HG02571 (cell line): Measurements from ENCODE around the gene AKR1C1.
"Not testable (repeated sequence)": the region's sequence is repeated elsewhere in the genome, so short reads cannot be mapped to it uniquely, and the experiment has no call there.

Source experiments
- ATAC-seq: cut with Tn5 transposase; IDR thresholded peaks from one replicate; pipeline ENCODE4 v1.9.1; 2021; ENCODE audit warnings: mild to moderate bottlenecking, moderate library complexity; ENCODE audit not compliant: unreplicated experiment

Gene AKR1C1

GRCh38 chr10:4962876-4963814, at the start of gene AKR1C1:
Gene AKR1C1 (plus strand): TSS chr10:4963415. CDS start chr10:4963445, 30 bp downstream.
- ATAC-seq, result not testable (repeated sequence)

- no peak for ATAC-seq
Observed at GRCh38 chr10:4914213-4914850, 48.9 kb upstream of the AKR1C1 start.

- ATAC-seq, result no peak
Observed at GRCh38 chr10:4916086-4916716, 47.0 kb upstream of the AKR1C1 start.

- no peak for ATAC-seq
Observed at GRCh38 chr10:4918236-4918635, 45.0 kb upstream of the AKR1C1 start.

- ATAC-seq, result not testable (repeated sequence)
Observed at GRCh38 chr10:4924482-4924881, 38.7 kb upstream of the AKR1C1 start.

GRCh38 chr10:4926400-4926799, 36.8 kb upstream of the AKR1C1 start:
- ATAC-seq, result no peak

DNA sequence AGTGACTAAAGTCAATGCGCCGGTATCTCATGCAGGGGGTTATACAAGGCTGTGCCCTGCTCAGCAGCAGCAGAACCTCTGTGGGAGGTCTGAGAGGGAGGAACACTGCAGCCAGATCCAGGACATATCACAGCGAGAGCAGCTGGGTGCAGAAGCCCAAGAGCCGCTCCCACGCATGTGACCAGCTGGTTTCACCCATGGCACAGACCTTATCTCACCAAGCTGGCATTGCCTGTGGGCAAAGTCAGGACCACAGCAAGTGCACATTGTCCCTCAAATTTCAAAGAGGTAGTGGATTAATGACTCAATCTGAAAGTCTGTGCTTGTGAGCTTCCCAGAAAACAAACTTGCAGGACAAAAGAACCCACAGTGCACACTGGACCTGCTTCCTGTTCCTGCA, 31.6 kb upstream of the AKR1C1 start:
- no peak for ATAC-seq

- ATAC-seq, result no peak
Observed at GRCh38 chr10:4934391-4934987, 28.7 kb upstream of the AKR1C1 start.

GRCh38 chr10:4937346-4937745, 25.9 kb upstream of the AKR1C1 start:
- ATAC-seq, result no peak

GRCh38 chr10:4939224-4940072, 23.8 kb upstream of the AKR1C1 start:
- ATAC-seq, result no peak

GRCh38 chr10:4940073-4940428, 23.2 kb upstream of the AKR1C1 start:
- ATAC-seq, result not testable (repeated sequence)

GRCh38 chr10:4940909-4941308, 22.3 kb upstream of the AKR1C1 start:
- not testable (repeated sequence) for ATAC-seq

- ATAC-seq, result no peak
Observed at GRCh38 chr10:4941540-4942330, 21.5 kb upstream of the AKR1C1 start.

DNA sequence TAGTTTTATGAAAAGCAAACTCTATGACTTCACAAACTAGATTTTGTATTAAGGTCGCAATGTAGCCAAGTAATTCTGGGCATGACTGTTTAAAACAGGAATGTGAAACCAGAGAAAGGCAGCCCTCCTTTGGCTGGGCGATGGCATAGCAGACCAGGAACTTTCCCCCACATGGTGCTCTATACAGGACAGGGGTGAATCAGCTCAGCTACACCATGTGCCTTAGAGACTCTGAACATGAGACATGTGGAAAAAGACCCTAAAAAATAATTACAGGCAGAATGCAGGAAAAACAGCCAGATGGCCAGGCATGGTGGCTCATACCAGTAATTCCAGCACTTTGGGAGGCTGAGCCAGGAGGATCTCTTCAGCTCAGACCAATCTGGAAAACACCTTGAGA, 20.3 kb upstream of the AKR1C1 start:
- not testable (repeated sequence) for ATAC-seq

DNA sequence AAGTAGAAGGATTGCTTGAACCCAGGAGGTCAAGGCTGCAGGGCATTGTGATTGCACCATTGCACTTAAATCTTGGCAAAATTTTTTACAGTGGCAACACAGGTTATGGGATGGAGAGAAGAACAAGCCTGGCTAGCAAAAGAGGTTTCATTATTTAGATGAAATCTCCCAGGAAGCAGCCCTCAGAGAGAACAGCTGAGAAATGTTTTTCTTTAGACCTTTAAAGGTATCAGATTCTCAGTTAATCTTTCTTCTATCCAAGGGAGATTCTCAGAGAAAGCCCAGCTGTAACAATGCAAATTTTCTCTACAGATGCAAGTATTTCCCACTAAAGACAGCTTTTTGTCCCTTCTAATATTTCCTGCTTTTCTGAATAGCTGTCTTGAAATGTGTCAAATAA, 19.8 kb upstream of the AKR1C1 start:
- not testable (repeated sequence) for ATAC-seq

DNA sequence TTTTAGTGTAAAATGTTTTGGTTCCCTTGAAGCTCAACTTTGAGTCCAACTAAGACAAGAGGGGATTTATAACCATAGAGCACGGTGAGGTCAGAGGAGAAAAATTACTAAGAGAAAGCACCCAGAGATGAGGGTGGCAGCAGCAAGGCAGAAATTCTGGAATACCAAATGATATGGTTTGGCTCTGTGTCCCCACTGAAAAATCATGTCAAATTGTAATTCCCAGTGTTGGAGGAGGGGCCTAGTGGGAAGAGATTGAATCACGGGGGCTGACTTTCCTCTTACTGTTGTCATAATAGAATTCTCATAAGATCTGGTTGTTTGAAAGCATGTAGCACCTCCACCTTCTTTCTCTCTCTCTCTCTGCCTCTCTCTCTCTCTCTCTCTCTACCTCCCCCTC, 19.4 kb upstream of the AKR1C1 start:
- ATAC-seq, result no peak

DNA sequence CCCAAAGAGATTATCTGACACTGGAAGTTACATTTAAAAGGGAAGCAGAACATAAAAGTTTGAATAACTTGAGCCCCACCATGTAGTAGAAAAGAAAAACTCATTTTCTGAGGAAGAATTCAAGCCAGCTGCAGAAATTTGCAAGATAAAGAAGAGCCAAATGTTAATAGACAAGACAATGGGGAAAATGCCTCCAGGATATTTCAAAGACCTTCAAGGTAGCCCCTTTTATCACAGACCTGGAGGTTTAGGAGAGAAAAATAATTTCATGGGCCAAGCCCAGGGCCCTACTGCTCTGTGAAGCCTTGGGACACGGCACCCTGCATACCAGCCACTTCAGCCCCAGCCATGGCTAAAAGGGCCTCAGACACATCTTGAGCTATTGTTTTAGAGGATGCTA, 18.4 kb upstream of the AKR1C1 start:
- ATAC-seq, result no peak

- ATAC-seq, result no peak
Observed at GRCh38 chr10:4945766-4946717, 17.2 kb upstream of the AKR1C1 start.
